Lower leg skin (tissue), 3 donors: ENCODE data around the gene SLC17A2.

Experiments
- CTCF ChIP-seq, 3 donors: fragments of 450-650 bp; IDR thresholded peaks; one replicate each; pipeline ENCODE4 v1.5.1; 2016; ENCODE audit warnings: antibody characterized with exemption in 3 of 3, mild to moderate bottlenecking in 3 of 3, moderate library complexity in 2 of 3
- POLR2A ChIP-seq, 2 donors: fragments of 450-650 bp; IDR thresholded peaks; one replicate each; pipeline ENCODE4 v1.6.1; 2016 to 2017; ENCODE audit warnings: antibody characterized with exemption in 2 of 2, mild to moderate bottlenecking in 1 of 2, moderate library complexity in 1 of 2

GRCh38 chr6:25954756-25955155, 24.3 kb upstream of the SLC17A2 start:
- TF ChIP-seq CTCF (IDR thresholded peaks at IDR 0.05) (no peak), POLR2A (IDR thresholded peaks at IDR 0.05) (no peak)
